Measurements from ENCODE around the gene TPSD1.
"Not testable (repeated sequence)": the region's sequence is repeated elsewhere in the genome, so short reads cannot be mapped to it uniquely, and the experiment has no call there.

Gene TPSD1

GRCh38 chr16:1279945-1280589, 24.2 kb downstream of the TPSD1 start:
- DNase-seq (ENCODE audit: low read depth in 4 of 4, low spot score in 1 of 4) = no peak

DNA sequence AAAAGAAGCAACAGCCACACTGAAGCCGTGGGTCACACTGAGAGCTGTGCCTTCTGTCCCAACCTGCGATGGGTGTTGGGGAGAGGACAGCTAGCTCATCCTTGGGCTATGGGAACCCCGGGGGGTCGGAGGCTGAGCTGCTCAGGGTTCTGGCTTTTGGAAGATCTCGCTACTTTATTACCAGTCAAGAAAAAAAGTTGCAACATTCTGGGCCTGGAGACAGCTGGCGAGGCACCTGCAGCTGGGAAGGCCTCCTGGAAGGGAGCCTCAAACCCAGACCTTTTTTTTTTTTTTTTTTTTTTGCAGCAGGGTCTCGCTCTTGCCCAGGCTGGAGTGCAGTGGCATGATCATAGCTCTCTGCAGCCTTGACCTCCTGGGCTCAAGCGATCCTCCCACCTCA, 24.9 kb downstream of the TPSD1 start:
- no peak for DNase-seq (ENCODE audit: low read depth in 4 of 4, low spot score in 1 of 4)

- no peak for DNase-seq (ENCODE audit: low read depth in 4 of 4, low spot score in 1 of 4)
Measured at GRCh38 chr16:1281517-1281916, 25.6 kb downstream of the TPSD1 start.

- DNase-seq (ENCODE audit: low read depth in 4 of 4, low spot score in 1 of 4) = no peak
Measured at GRCh38 chr16:1282324-1282973, 26.6 kb downstream of the TPSD1 start.

DNA sequence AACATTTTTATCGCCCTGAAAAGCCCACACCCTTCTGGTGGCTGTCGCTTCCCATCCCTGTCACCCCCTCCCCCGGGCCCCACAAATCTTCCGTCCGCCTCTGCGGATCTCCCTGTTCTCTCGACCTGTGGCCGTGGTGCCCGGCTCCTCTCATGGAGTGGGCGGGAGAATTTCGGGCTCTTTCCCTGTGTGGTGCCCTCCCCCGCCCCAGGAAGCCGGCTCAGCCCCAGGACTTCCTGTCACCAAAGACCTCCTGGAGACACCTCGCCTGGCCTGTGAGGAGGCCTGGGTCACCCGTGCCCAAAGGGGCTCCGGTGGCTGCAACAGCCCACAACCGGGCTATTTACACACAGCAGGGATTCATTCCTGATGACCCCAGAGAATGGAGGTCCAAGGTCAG, 27.4 kb downstream of the TPSD1 start:
- DNase-seq (ENCODE audit: low read depth in 4 of 4, low spot score in 1 of 4) = no peak

DNA sequence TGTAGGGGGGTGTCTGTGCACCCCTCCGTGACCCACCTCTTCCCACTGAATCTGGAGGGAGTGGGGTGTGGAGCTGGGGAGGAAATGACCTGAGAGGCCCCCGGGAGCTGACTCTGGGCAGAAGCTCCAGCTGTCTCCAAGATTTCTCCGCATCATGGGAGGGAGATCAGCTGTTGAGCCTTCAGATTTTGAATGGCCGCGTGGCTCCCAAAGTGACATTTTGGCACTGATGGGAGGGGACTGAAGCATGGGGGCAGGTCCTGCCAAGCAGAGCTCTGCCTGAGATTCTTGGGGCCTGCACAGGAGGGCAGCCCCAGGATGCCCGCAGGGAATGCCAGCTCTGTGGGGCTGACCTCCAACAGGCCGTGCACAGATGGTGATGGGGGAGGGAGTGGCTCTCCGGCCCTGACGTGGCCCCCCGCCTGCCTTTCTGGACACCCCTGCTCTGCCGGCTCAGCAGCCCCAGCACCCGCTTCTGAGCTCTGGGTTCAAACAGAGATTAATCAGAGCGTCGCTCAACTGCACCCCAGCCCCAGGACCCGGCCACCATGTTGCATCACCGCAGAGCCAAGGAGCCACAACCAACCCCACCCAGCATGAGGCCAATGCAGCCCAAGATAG, 28.2 kb downstream of the TPSD1 start:
- DNase-seq (ENCODE audit: low read depth in 4 of 4, low spot score in 1 of 4) = no peak

GRCh38 chr16:1285669-1286512, 30.0 kb downstream of the TPSD1 start:
- no peak for DNase-seq (ENCODE audit: low read depth in 4 of 4, low spot score in 1 of 4)

DNA sequence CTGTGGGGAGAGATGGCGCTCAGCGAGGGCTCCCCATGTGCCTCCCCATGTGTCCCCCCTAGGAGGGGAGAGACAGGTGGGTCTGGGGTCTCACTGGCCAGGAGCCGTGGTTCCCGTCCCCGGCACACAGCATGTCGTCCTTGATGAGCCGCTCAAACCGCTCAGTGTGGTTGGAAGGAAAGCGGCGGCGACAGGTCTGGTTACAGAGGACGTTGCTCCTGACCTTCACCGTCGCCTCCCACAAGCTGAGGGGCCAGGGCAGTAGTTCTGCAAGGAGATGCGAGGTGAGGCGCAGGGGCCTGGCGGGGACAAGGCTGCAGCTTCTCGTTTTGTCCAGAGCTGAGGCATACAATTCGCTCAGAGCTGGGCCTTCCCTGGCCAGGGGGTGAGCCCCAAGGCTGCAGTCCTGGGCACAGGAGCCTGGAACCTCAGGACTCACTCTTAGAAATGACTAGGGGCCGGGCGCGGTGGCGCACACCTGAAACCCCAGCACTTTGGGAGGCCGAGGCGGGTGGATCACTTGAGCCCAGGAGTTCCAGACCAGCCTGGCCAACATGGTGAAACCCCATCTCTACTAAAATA, 30.7 kb downstream of the TPSD1 start:
- no peak for DNase-seq (ENCODE audit: low read depth in 4 of 4, low spot score in 1 of 4)

DNA sequence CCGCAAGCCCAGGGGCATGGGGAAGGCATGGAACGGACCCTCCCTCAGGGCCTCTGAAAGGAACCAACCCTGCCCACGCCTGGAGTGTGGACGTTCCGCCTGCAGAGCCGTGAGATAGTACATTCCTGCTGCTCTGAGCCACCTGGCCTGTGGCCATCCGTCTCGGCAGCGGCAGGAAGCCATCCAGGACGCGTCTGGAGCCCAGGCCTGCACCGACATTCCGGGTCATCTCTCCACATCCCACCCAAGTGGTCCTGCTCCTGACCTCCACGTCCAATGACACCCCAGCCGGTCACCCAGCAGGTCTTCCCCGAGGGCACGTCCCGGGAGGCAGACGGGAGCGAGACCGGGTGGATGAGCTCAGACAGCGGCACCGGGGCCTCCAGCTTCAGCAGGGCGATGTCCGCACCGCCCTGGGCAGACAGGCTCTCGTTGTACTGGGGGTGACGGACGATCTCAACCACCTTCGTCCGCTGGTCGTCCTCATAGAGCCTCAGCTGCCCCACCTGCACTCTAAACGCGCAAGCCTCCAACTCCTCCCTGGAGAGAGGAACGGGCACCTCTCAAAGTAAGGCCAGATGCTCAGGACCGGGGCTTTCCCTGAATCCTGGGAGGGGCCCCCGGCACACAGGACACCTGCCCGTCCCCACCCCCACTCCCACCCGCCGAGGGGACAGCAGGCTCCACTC, 32.3 kb downstream of the TPSD1 start:
- DNase-seq (ENCODE audit: low read depth in 4 of 4, low spot score in 1 of 4) = no peak

- no peak for DNase-seq (ENCODE audit: low read depth in 4 of 4, low spot score in 1 of 4)
Measured at GRCh38 chr16:1288813-1289476, 33.1 kb downstream of the TPSD1 start.

DNA sequence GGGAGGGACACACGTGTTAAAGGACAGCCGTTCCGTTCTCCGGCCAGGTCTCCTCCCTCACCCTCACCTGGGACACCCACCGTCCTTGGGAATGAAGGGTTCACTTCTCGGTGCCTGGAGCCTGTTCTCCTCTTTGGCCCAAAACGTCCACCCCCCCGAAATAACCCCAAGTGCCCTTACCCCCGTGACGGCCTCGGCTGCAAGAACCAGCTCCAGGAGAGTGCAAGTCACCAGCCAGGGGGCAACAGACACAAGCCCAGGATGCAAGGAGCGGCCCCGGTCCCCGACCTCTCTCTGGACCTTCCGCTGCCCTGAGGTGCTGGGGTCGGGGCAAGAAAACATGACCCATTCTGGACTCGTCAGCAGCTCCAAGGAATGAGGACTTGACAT, 33.6 kb downstream of the TPSD1 start:
- DNase-seq (ENCODE audit: low read depth in 4 of 4, low spot score in 1 of 4) = no peak

DNA sequence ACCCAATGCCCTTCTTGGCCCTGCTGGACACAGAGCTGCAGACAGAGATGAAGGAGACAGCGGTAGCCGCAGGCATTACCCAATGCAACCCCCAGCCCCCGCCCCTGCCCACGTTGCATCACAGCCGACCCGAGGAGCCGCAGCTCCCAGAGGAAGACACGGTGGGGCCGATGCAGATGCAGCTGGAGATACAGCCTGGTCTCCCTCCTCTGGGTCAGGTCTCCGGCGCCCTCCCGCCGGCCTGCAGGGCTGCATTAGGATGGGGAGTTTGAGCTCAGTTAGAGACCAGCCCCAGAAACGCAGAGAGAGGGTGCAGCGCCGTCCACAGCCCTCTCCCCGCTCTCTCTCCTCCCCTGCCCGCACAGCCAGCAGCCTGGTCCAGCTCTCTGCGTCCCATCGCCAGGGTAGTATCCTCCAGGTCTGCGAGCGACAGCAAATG, 34.2 kb downstream of the TPSD1 start:
- no peak for DNase-seq (ENCODE audit: low read depth in 4 of 4, low spot score in 1 of 4)

DNA sequence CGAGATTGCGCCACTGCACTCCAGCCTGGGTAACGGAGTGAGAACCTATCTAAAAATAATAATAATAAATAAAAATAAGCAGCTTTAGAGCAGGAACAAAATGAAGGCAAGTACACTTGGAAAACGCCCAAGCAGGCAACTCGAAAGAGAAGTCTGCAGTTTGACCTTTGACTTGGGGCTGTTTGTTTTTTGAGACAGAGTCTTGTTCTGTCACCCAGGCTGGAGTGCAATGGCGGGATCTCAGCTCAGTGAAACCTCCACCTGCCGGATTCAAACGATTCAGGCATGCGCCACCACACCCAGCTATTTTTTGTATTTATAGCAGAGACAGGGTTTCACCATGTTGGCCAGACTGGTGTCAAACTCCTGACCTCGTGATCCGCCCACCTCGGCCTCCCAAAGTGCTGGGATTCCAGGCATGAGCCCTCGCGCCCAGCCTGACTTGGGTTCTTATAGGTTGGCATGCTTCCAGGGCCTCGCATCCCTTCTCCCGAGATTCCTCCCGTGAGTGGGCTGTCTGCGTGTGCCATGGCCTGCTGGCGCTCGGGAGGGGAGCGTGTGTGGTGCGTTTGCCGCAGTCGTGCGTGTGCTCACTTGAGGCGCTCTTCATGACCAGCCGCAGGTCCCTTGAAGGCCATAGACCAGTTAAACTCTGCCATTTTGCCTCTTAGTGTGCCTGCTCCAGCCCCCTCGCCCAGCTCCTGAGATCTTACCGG, 35.1 kb downstream of the TPSD1 start:
- no peak for DNase-seq (ENCODE audit: low read depth in 4 of 4, low spot score in 1 of 4)

- DNase-seq (ENCODE audit: low read depth in 4 of 4, low spot score in 1 of 4) = no peak
Measured at GRCh38 chr16:1291576-1291974, 35.7 kb downstream of the TPSD1 start.

DNA sequence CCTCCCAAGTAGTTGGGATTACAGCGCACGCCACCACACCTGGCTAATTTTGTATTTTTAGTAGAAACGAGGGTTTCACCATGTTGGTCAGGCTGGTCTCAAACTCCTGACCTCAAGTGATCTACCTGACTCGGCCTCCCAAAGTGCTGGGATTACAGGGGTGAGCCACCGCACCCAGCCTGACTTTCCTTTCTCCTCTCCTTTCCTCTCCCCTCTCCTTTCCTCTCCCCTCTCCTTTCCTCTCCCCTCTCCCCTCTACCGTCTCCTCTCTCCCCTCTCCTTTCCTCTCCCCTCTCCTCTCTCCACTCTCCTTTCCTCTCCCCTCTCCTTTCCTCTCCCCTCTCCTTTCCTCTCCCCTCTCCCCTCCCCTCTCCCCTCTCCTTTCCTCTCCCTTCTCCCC, 36.3 kb downstream of the TPSD1 start:
- DNase-seq (ENCODE audit: low read depth in 4 of 4, low spot score in 1 of 4) = not testable (repeated sequence)

GRCh38 chr16:1292808-1293207, 36.9 kb downstream of the TPSD1 start:
- not testable (repeated sequence) for DNase-seq (ENCODE audit: low read depth in 4 of 4, low spot score in 1 of 4)

GRCh38 chr16:1293921-1294656, 38.2 kb downstream of the TPSD1 start:
- no peak for DNase-seq (ENCODE audit: low read depth in 4 of 4, low spot score in 1 of 4)

GRCh38 chr16:1295465-1295864, 39.6 kb downstream of the TPSD1 start:
- DNase-seq (ENCODE audit: low read depth in 4 of 4, low spot score in 1 of 4) = no peak

DNA sequence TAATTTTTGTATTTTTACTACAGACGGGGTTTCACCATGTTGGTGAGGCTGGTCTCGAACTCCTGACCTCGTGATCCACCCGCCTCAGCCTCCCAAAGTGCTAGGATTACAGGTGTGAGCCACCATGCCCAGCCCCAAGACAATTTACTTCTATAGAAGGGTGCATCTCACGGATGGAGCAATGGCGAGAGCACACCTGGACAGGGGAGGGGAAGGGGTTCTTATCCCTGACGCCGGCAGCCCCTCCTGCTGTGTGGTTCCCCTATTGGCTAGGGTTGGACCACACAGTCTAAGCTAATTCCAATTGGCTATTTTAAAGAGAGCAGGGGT, 40.8 kb downstream of the TPSD1 start:
- DNase-seq (ENCODE audit: low read depth in 4 of 4, low spot score in 1 of 4) = not testable (repeated sequence)
